CD4-positive, alpha-beta T cell treated with Interleukin-21 for 1 hour (primary cell): ENCODE results near the gene CACNA2D4.

Source experiments
- DNase-seq: peaks from one replicate; pipeline ENCODE4 v3.0.0-alpha.2; 2020

Gene CACNA2D4

DNA sequence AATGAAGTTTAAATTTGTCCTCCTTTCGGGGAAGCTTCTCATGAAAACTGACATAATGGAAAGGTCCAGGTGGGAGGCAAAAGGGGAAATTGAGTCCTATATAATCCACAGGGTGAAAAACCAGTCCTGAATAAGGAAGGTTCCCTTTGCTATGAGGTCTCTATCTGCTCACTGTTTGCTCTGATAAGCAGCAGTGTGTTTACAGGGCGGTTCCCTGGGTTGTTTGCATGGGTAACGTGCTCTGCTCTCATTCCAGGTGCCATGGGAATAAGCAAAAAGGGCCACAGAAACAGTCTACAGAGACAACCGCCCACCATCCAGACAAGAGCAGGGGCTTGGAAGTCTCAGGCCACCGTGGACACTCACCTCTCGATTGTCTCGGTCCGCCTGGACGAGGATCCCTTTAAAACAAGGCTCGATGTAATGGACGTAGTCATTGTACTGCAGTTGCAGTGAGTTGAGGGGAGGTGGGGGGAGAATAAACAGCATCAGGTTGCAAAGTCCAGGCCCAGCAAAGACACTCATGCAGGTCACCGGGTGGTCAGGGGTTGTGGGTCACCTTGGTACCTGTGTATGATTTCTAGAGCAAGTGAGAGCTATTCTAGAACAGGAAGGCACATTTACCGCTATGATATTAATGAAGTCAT, 32.7 kb downstream of the CACNA2D4 start:
- no peak for DNase-seq

DNA sequence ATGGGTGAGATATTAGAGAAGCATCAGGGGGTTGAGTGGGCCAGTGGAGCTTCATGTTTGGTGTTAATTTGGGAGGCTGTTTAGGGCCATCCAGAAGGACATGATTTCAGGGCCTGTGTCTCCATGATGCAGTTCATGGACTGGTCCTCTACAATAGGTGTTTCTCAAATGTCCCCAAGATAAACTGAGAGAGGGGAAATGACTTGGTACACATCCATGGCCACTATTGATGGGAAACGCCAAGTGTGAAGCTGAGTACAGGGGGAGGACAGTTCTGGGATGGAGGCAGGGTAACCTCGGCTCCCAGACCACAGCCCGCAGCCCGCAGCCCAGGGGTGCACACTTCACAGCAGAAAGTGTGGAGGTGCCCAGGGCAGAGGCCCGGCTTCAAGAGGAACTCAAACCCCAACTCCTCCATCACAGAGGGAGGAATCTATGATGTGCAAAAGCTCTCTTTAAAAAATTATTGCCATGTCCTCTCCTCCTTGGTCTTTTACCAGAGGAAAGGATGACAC, 33.3 kb downstream of the CACNA2D4 start:
- DNase-seq: no peak

DNA sequence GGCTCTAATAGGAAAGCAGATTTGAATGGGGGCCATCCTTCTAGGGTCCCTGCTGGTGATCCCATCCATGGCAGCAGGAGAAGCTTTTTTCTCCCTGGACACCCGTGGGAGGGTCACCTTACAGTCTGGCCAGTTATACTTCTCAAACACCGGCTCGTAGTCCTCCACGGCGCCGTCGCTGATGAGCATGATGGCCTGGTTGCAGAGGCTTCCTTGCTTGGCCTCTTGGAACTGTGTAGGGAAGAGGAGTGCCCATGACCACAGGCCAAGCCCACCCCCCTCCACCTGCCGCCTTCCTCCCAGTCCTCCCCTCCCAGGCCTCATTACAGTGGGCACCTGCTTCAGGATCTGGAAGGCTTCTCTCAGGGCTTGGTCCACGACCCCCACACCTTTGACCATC, 33.8 kb downstream of the CACNA2D4 start:
- DNase-seq: no peak

DNA sequence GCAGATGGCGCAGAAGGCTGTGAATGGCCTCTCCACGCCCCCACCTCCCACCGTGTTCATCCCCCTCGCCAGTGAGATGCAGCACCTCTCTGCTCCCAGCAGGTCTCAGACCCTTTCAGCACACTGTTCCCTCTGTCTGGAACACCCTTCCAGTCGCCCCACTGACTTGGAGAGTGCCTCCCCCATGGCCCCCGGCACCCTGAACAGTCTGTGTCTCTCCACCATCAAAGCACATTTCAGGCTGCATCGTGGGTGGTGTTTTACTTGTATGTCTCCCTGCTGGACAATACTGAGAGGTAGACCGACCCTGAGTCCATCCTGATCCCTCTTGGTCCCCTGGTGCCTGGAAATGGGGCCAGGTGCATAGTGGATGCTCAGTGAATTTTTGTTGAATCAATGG, 34.9 kb downstream of the CACNA2D4 start:
- DNase-seq: no peak

DNA sequence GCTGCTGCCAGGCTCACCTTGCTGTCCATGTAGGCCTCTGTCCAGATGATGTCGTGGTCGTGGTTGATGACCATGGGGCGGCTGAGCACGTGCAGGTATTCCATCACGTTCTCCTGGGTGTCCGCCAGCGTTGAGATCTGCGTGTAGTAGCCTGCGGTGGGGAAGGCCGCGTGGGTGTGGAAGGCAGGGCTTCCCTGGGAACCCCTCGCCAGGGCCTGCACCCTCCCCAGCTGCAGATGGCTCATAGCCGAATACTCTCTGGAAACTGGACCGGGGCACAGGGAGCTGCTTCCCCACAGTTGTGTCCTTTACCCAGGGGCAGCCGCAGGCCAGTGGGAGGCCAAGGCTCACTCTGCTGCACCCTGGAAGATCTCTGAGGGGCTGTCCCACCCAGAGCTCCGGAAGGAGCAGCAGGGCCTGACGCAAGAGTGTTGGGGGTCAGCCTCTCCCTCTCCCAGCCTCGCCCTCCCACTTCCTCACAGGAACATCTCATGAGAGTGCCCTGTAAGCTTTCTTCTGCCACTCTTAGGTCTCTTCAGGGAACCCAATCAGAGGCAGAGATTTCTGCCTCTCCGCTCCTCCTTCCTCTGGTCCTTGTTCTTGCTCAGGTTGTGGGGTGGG, 35.5 kb downstream of the CACNA2D4 start:
- DNase-seq: no peak

DNA sequence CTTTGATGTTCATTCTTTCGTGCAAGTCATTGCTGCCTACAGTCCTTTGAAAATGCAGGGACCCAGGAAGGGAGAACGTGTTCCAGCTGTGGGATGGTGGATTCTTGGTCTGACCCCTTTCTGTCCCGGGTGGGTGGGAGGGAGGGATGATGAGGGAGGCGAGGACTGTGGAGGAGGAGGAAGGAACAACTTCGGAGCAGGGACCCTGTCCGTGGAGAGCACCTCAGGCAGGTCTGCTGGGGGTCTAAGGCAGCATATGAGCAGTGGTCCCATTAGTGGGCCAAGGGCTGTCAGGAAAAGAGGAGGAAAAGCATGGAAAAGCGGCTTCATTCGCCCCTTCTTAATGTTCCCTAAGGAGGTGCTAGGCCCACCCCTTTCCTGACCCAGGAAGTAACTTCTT, 36.0 kb downstream of the CACNA2D4 start:
- no peak for DNase-seq

DNA sequence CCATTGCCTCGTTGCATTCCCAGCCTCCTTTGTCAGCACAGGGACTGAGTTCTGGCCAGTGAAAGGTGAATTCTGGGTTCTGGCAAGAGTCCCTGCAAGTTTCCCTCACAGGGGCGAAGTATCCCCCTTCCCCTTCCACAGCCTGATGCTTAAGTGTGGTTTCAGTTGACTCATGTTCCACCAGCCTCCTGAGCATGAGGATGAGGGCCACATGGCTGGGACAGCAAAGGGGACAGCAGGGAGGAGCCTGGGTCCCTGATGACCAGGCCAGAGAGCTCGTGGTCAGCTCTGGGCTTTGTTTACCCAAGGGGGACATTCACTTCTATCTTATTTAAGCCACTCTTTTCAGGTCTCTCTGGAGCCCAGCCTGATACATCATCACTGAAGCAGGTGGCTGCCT, 36.5 kb downstream of the CACNA2D4 start:
- no peak for DNase-seq

DNA sequence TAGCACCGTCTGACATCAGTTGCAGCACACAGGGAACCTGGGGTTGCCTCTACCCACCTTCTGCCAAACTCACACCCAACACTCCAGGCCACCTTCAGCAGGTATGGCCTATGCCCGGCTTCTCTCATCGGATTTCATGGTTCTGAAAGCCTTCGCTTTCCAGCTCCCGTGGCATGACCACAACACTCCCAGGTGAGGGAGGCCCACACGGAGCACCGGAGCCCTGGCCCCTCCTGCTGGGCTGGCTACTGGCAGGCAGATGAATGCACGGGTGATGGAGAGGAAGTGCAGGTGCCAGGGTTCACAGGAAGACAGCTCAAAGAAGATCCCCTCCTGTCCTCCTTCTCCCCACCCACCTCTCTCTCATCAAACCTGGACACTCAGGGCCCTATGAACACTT, 37.2 kb downstream of the CACNA2D4 start:
- DNase-seq: no peak

DNA sequence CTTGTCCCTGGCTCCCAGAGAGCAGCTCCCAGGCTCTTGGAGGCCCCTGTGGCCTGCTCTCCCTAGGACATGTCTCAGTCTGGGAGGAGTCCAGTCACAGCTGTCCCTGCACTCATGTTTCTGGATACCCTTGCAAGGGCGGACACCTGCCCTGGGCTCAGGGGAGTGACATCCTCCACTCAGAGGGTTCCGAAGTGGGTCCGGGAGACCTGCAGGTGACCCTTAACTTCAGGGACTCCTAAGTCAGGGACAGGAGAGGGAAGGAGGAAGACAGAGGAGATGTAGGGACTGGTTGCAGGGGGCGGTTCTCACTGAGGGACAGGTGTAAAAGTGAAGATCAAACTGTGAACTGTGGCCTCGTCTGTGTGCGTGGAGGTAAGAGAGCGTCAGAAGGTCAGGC, 37.6 kb downstream of the CACNA2D4 start:
- no peak for DNase-seq

DNA sequence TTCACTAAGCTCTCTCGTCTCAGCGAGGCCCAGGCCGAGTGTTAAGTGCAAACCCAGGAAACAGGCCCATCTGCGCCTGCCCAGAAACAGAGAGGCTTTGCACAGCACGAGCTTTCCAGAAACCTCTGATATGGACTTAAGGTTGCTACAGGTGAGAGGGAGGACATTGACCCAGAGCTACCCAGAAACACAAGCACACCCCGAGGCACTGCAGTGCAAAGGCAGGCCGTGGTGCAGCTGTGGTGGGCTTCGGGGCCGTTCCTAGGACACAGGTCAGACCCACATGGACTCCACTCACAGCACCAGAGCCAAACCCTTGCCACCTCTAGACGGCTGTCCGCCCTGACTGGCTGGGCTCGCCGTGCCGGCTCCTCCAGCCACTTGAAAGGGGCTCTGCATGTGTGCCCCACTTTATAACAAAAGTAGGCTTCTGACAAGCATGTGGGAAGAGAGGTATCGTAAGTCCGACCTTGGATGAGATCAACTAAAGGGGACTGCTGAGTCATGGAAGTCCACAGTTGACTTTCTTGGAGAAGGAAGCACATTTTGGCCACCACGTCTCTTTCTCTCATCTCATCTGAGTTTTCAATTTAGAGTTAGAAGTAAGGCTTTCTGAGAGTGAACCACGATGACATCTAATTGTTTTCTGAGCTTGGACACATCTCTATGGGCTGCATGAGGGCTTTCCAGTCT, 38.2 kb downstream of the CACNA2D4 start:
- DNase-seq: no peak

DNA sequence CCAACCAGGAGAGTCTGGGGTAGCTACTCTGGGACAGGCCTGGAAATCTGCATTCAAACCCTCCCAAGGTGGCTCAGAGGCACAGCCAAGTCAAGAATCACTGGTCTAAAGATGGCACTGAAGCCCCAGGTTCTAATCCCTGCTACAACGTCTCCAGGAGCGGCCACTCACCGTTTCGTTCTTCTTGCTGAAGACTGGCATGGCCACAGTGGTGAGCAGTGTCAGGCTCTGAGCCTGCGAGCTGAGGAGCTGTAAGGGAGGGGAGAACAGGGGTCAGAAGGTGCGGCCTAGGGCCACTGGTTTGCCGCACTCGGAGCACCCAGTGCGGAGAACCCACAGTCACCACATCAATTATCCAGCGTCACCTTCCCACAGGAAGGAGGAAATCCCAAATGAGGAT, 38.8 kb downstream of the CACNA2D4 start:
- no peak for DNase-seq

DNA sequence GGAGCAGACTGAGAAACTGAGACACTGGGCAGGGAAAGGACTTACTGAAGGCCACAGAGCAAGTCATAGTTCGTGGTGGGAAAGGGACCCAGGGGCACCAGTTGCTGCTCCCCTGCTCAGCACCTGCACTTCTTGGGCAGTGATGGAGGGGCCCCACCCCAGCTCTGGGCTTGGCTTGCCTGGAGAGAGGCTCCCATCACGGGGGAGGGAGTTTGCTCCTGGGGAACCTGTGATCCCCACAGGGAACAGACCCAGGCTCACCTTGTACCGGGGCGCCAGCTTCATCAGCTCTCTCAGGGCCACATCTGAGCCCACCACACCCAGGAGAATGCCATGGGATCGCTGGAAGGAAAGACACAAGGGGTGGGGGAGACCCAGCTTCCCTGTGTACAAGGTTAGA, 39.8 kb downstream of the CACNA2D4 start:
- DNase-seq: no peak

DNA sequence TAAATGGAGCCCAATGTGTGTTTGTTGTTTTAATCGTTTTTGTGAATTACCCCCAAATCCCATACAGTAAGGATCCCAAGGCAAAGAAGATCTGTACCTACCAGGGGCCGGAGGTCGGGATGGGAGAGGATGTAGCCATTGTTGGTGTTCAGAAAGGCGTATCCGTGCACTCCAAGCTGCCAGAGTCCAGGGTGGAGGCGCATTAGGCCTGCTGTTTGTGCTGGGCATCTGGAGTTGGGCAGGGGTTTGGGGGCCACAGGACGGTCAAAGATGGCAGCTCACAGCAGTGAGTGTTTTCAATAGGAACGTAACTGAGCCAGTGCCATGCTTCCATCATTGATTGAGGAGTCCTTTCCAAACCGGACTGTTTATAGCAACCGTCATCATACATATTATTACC, 40.2 kb downstream of the CACNA2D4 start:
- no peak for DNase-seq

DNA sequence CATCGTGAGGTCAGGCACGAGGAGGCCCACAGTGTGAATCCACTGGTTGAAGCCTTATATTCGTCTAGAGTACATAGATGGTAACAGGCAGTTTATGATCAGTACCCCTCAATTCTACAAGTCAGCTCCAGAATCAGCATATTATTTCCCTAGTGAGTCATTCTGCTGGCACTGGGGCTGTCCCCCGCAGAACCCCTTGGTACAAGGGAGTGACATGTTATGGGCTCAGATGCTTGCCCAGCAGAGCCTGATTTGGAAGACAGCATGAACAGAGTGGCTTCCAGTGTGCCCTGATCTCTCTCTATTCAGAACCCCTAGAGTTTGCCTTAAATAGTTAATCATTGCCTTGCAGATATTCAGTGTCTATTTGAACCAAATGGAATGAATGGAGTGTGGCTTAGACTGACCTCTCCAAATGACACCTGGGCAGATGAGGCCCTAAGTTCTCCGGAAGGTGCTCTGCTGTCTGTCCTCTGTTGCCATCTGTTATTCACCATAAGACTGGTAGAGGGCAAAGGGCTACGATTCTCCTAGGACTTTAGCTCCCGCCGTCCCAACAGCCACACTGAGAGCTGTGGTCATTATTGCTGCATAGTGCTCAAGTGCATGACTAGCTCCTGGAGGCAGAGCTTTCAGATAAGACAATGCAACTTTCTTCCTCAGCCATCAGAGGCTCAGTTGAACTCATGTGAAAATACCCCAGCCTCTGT, 41.1 kb downstream of the CACNA2D4 start:
- no peak for DNase-seq

DNA sequence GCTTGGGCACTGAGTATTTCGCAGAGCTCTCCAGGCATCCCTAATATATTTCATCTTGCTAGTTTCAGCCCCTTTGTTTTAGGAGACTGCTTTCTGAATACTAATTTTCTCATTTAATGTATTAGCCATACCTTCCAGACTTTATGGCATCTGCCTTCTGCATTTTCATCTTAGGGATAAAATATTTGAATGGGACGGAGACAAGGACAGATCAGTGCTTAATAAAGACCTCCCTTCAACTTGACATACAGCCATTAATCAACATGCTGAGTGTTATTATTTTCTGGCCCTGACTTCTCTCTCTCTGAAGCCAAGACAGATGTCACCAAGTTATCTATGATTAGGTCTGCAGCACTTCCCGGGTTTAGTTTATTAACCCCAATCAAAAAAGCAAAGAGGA, 42.4 kb downstream of the CACNA2D4 start:
- DNase-seq: no peak

DNA sequence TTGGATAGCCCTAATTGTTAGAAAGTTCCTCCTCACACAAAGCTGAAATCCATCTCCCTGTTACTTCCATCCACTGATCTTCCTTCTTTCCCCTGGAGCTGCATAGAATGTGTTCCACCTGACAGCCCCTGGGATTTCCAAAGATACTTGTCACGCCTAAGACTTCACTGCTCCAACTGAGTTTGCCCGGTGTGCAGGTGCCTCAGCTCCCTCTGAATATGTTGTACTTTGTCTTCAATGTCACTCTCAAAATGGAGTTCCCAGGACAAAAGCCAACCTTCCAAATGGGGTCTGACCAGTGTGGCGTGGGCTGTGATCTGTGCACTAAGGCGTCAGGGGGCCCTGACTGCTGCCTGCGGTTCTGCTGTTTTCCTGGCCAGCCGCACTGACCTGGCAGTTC, 42.8 kb downstream of the CACNA2D4 start:
- DNase-seq: no peak

DNA sequence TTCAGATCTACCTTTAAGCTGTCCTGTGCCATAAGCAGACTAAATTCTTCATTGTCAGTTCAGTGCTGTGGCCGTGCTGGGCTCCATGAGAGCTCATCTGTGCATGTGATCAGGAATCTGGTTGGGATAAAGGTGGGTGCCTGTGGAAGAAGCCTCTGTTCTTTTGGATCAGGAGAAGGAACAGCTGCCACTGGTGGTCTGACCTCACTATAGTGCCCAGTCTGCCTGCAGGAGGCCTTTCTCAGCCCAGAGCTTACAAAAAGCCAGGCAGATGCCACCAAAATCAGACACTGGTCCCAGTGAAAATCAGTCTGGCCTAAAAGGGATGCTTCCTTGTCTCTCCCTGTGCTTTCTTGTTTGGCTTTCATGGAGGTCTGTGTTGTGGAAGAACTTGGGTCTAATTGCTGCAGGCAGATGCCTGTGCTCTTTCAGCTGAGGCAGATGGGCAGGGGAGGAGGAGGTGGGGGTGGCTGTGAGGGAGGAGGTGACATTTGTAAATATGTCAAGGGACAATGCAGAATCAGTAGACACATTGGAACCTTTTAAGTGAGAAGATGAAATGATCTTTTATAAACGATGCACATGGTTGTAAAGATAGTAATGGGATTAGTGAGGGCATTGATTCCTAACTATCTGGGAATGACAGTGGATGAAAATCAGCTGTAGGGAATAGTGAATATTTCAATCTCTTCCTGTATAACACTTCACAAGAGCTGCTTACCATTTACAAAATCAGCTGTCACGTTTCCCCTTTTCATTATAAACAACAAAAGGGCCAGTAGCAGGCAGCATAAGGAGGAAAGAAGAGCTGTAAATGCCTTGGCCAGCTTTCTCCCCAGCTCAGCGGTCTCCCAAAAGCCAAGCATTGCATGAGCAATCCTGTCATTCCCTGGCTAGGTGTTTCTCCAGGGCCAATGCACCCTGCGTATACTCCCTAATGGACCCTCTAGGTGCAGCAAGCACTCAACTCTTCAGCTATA, 44.6 kb downstream of the CACNA2D4 start:
- no peak for DNase-seq

DNA sequence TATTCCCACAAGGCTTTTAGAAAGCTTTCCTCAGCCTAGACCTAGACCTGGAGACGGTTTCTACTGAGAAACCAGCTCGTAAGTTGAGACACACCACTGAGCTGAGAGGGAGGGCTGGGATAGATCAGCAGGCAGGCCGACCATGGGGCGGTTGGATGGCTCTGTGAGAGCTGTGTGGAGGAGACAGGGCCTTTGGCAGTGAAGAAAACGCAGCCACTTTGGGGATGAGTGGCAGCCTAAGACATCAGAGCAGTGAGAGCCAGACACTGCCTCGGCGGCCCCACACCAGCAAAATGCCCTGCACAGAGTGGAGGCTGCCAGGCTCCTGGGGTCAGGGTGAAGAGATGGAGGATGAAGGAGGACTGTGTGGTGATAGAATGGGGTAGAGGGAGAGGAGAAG, 46.0 kb downstream of the CACNA2D4 start:
- no peak for DNase-seq

DNA sequence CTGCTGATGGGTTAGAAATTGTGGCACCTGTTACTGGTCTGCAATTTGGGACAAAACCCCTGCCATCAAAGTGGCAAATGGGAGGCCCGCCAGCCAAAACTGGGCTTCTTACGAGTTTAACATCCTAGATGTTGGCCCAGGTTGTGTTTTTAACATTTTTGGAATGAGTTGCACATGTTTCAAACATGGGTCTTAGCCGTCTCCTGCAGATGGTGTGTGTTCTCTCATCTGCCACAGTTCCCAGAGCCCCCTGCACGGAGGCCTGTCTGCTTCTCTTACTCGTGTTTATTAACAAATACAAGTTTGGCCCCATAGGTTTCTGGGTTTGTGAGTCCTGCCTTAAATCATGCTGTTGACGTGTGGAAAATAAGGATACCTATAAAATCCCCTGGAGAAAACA, 46.5 kb downstream of the CACNA2D4 start:
- no peak for DNase-seq

DNA sequence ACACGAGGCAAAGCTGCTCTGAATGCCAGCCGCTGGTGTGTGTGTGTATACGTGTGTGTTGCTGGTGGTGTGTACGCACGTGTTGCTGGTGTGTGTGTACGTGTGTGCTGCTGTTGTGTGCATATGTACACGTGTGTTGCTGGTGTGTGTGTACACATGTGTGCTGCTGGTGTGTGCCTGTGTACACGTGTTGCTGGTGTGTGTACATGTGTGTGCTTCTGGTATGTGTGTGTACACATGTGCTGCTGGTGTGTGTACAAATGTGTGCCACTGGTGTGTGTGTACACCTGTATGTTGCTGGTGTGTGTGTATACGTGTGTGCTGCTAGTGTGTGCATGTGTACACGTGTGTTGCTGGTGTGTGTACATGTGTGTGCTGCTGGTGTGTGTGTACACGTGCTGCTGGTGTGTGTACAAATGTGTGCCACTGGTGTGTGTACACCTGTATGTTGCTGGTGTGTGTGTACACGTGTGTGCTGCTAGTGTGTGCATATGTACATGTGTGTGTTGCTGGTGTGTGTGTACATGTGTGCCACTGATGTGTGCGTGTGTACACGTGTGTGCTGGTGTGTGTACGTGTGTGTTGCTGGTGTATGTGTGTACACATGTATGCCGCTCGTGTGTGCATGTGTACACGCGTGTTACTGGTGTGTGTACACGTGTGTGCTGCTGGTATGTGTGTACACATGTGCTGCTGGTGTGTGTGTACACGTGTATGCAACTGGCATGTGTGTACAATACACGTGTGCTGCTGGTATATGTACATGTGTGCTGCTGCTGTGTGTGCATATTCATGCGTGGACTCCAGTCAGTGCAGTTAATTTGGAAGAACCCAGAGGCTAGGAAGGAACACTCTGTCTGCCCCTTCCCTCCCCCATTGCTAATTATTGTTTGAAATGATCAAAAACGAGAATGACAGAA, 47.2 kb downstream of the CACNA2D4 start:
- no peak for DNase-seq

DNA sequence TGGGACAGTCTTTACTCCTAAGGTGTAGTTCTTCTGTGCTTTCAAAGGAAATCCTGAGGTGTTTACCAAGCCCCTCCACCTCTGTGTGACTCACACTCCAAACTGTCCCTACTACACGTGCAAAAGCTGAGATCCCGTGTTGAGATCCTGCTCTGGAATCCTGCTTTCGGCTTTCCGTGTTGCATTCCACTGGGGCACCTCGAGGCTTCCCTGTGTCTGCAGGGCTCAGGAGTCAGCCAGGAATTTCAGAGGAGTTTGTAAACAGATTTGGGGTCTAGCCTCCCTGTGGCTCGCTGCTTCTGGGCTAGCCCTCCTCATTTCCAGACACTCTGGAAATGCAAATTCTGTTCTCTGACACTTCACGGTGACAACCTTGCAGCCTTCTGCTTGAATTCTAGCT, 48.4 kb downstream of the CACNA2D4 start:
- no peak for DNase-seq
